Measurements from ENCODE around the gene ZFX.
"Not testable (repeated sequence)": the region's sequence is repeated elsewhere in the genome, so short reads cannot be mapped to it uniquely, and the experiment has no call there.

ZFX gene

DNA sequence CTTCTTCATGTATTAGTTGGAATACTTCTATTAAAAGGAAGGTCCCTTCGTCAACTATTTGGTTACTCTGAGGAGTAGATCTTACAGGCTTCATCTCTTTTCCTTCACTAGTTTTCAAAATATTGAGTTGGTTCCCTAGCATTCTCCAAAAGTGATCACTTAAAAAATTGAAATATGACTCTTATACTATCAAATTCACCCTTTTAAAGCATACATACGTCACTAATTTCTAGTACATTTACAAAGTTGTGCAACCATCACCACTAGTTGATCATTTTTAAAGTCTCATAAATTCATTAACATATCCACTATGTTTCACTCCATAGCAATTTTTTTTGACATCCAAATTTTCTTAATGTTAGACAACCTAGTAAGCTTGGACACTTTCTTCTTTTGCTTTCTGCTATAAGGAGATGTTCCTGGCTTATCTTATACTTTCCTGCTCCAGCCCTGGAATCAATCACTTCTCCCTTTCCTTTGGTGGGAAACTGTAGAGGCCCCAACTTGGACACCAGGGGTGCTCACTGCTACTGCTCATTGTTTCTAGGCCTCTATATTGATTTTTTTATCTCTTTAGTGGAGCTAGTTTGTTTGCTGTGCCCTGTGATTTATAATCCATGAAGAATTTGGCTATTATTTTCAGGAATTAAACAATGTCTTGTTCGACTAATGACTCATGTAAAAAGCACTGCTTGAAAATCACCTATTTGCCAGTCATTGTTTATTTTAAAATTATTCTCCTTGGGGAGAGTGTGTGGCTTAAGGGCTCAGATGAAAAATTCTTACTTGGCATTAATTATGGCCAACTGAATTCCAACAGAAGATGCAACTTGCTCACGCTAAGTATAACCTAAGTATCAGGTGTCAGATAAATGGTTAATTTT, 4.0 kb upstream of the ZFX start:
- in situ Hi-C loops (cut with HindIII; ENCODE audit: low pct_unique_long_range_greater_than_20kb, low sequenced_read_pairs): no loop called here
- no peak for DNase-seq (ENCODE audit: low read depth in 1 of 2, low spot score in 1 of 2)
- no peak for TF ChIP-seq JUND (IDR thresholded peaks at IDR 0.05; ENCODE audit: low read depth)

DNA sequence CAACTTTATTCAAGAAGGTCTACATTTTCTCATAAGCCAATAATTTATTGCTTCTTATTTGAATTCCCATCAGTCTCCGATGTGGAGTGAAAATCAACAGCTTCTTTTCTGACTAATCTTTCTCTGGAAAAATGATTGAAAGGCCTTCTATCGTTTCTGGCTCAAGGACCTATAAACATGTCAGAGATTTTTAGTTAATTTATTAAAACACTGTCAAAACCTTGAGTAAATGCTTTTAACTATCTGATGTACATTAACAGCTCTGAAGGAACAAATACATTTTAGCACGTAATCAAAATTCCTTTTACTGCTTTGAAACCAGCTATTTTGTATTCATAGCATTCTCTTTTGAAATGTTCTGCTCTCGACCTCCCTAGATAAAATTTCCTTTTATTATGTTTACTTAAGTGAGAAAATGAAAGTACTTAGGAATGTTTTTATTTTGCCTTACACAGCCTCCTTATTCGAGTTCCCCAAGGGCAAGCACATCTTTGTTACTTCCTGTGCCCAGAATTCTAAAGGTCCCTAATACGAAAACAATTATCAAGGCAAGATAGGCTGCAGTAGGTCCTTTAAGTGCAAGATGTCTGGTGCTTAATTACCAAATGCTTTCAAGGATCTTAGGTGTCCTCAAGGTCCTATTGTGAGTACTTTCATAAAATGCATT, 3.1 kb upstream of the ZFX start:
- in situ Hi-C loops (cut with HindIII; ENCODE audit: low pct_unique_long_range_greater_than_20kb, low sequenced_read_pairs): no loop called here
- no peak for TF ChIP-seq JUND (IDR thresholded peaks at IDR 0.05; ENCODE audit: low read depth)
- no peak for DNase-seq (ENCODE audit: low read depth in 1 of 2, low spot score in 1 of 2)

DNA sequence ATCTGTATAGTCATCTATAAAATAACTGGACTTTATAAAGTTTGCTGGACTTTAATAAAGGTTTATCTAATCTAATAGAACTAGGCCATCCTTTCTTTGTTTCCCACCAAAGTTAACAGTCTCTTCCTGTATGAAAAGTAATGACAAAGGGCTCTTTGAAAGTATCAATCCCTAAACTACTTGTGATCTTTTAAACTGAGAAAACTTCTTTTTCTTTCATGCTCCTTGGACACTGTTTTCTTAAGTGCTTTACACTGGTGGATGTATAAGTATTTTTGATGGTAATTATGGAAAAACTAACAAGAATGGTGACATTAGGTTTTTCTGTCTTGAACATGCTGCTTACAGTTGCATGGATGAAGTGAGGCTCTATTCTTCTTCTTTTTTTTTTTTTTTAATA, 2.4 kb upstream of the ZFX start:
- DNase-seq (ENCODE audit: low read depth in 1 of 2, low spot score in 1 of 2): no peak
- in situ Hi-C loops (cut with HindIII; ENCODE audit: low pct_unique_long_range_greater_than_20kb, low sequenced_read_pairs): no loop called here
- no peak for TF ChIP-seq JUND (IDR thresholded peaks at IDR 0.05; ENCODE audit: low read depth)

DNA sequence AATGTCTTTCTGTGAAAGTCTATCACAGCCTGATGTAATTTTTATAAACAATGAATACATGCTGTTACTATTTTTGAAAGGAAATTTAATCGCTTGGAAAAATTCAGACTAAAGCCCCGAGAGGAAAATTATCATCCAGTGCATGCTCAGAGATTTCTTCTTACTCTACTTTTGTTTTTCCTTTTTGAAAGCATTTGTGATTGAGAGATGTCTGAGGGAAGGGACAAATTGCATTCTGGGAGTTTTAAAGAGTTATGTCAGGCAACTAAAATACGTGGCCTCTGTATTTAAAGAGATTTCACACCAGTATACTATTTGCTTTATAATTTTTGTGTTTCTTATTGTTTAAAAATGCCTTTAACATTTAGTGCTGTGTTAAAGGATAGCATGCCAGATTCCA, 1.4 kb upstream of the ZFX start:
- DNase-seq (ENCODE audit: low read depth in 1 of 2, low spot score in 1 of 2): no peak
- TF ChIP-seq JUND (IDR thresholded peaks at IDR 0.05; ENCODE audit: low read depth): no peak
- in situ Hi-C loops (cut with HindIII; ENCODE audit: low pct_unique_long_range_greater_than_20kb, low sequenced_read_pairs): no loop called here

DNA sequence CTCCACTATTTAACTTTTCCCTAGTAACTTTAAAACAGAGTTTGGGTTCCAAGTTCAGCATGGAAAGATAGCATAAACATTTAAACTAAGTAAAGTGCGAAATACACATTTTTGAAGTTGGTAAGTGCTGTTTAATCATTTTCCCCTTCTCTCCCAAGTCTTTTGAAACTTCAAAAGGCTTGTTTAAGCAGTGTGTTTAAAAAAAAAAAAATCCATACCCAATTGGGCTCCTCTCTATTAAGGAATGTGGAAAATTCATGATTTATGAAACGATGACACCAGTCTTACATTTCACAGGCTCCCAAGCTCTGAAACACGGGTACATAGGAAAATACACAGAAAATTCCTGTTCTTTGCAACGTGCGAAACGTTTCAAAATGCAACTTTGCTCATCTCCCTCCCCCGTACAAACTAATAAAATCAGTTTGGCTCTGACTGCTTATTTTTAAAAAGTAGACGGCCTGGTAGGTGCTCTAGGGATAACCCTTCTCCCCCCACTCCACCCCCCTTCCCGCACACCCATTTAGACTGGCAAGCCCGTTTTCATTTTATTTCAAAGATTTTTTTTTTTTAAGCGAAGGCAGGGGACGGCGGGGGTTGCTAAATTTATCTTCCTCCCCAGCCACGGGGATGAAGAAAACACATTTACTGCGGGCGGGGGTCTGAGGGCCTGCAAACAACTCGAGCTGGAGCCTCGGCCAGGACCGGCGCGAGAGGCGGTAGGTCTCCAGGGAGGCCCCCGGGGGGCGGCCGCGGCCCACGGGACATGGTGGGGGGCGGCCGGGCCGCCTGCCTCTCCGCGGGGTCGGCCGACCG, 786 bp upstream of the ZFX start:
- no peak for DNase-seq (ENCODE audit: low read depth in 1 of 2, low spot score in 1 of 2)
- in situ Hi-C loops (cut with HindIII; ENCODE audit: low pct_unique_long_range_greater_than_20kb, low sequenced_read_pairs): no loop called here
- no peak for TF ChIP-seq JUND (IDR thresholded peaks at IDR 0.05; ENCODE audit: low read depth)

DNA sequence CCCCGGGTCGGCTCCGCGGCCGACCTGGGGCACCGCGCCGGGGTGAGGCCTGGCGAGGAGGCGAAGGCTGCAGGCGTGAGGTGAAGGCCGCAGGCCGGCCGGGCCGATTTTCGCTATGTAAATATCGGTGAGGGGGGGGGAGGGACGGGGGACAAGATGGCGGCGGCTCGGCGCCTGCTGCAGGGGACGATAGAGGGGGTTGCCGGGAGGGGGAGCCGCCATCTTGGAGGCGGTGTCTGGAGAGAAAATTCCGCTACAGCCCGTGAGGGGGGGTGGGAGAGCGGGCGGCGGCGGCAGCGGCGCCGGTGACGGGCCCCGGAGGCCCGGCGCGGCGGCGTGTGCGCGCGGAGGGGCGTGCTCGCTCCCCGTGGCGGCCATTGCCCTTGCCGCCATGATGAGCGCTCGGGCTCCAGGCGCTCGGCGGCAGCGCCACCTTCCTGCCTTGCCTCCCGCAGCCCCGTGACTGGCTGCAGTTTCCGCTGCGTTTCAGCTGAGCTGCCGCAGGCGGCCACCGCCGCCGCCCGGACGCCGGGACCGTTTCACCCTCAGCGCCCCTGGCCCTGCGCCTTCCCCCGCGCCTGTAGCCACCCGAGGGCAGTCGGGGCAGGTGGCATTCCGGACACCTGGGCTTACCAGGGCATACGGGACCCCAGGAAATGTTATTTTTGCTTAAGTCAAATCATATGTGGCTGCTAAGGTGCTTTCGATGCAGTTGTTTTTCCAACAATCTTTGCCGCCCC, 692 bp downstream of the ZFX start:
- in situ Hi-C loops (cut with HindIII; ENCODE audit: low pct_unique_long_range_greater_than_20kb, low sequenced_read_pairs): no loop called here
- no peak for TF ChIP-seq JUND (IDR thresholded peaks at IDR 0.05; ENCODE audit: low read depth)
- DNase-seq (ENCODE audit: low read depth in 1 of 2, low spot score in 1 of 2): peak; percentile 64 to 93

DNA sequence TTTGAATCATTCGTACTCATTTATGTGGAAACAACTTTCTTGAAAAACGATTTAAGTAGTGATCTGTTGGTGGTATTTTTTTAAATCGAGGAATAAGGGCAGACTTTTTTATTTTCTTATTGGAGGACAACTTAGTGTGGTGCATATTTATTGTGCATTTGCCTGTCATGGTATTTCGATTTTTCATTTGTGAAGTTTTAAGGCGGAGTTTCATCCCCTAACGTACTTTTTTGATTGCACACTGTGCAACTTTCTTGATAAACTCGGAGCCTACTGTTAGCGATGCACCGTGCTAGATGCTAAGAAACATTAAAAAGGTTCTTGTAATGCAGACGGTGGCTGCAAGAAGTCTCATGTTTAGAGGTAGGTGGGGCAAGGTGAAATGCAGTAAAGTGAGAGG, 1.4 kb downstream of the ZFX start:
- no peak for DNase-seq (ENCODE audit: low read depth in 1 of 2, low spot score in 1 of 2)
- in situ Hi-C loops (cut with HindIII; ENCODE audit: low pct_unique_long_range_greater_than_20kb, low sequenced_read_pairs): no loop called here

DNA sequence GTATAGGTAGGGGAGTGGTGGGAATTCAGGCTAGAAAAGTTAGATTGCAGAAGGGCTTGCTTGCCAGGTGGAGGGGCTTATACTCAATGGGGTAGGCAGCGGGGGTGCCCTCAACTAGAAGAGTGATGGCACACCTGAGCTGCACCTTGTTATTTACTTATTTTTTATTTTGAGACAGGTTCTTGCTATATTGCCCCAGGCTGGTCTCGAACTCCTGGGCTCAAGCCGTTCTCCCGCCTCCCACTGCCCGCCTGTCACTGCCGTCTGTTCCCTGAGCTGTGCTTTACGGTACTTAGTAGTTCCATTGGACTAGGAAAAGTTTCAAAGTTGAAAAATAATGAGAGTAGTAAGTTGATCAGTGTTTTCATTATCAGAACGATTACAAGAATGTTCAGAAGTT, 2.0 kb downstream of the ZFX start:
- no peak for DNase-seq (ENCODE audit: low read depth in 1 of 2, low spot score in 1 of 2)
- TF ChIP-seq JUND (IDR thresholded peaks at IDR 0.05; ENCODE audit: low read depth): no peak
- in situ Hi-C loops (cut with HindIII; ENCODE audit: low pct_unique_long_range_greater_than_20kb, low sequenced_read_pairs): no loop called here

More for the DNA sequence above, 1.4 kb downstream of the ZFX start:
- no peak for TF ChIP-seq JUND (IDR thresholded peaks at IDR 0.05; ENCODE audit: low read depth)

DNA sequence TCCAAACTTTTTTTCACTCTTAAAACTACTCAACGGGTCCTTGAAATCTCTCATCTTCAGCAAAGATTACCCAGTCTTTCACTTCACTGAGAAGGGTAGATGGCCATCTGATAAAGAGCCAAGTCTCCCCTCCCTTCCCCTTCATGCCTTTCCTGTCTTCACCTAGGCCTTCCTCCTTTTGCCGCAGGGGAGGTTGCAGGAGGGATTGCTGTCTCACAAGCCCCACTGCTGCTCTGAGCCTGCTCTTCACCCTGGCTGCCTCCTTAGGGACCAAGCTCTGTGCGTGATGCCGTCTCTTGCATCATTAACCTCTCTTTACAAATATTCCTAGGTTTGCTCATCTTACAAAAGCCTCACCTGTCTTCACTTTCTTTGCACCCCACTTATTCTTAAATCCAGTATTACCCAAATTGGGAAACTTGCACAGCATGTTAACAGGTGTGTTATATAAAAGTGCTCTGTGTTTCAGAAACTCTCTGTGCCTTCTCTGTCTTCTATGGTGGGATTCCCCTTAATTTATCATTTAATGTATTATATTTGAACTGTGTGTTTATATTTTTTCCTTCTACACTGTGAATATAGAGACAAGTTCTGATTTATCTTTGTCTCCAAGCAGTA, 3.8 kb downstream of the ZFX start:
- no peak for TF ChIP-seq JUND (IDR thresholded peaks at IDR 0.05; ENCODE audit: low read depth)
- DNase-seq (ENCODE audit: low read depth in 1 of 2, low spot score in 1 of 2): peak in 1 of 2 experiments; percentile 54
- in situ Hi-C loops (cut with HindIII; ENCODE audit: low pct_unique_long_range_greater_than_20kb, low sequenced_read_pairs): no loop called here

DNA sequence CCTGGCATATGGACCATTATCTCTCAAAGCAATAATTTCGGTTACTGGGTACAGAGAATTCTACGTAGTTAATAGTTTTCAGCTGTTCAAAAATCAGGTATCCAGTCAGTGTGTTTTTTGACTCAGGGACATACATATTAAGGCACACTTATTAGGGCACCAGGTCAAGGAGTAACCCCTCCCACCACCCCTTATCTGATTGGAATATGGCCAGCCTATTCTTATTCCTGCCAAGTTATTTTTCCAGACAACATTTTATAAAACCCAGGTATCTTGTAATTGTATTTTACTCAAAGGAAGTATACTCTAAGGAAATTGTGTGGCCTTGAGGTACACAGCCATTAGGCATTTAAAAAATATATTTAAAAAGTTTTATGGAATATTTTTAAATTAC, 4.3 kb downstream of the ZFX start:
- in situ Hi-C loops (cut with HindIII; ENCODE audit: low pct_unique_long_range_greater_than_20kb, low sequenced_read_pairs): no loop called here
- no peak for TF ChIP-seq JUND (IDR thresholded peaks at IDR 0.05; ENCODE audit: low read depth)
- DNase-seq (ENCODE audit: low read depth in 1 of 2, low spot score in 1 of 2): no peak

DNA sequence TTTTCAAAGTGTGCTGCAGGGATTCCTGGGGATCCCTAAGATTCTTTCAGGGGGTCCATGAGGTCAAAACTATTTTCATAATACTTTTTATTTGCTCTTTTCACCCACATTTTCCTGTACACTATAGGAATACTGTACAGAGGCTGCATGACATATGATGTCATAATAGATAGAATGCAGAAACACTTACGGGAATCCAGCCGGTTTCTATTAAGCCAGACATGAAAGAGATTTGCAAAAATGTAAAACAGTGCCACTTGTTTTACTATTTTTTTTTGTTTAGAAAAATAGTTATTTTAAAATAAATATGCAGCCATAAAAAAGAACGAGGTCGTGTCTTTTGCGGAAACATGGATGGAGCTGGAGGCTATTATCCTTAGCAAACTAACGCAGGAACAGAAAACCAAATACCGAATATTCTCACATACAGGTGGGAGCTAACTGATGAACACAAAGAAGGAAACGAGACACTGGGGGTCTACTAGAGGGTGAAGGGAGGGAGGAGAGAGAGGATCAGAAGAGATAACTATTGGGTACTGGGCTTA, 5.0 kb downstream of the ZFX start:
- no peak for TF ChIP-seq JUND (IDR thresholded peaks at IDR 0.05; ENCODE audit: low read depth)
- DNase-seq (ENCODE audit: low read depth in 1 of 2, low spot score in 1 of 2): no peak
- in situ Hi-C loops (cut with HindIII; ENCODE audit: low pct_unique_long_range_greater_than_20kb, low sequenced_read_pairs): no loop called here

DNA sequence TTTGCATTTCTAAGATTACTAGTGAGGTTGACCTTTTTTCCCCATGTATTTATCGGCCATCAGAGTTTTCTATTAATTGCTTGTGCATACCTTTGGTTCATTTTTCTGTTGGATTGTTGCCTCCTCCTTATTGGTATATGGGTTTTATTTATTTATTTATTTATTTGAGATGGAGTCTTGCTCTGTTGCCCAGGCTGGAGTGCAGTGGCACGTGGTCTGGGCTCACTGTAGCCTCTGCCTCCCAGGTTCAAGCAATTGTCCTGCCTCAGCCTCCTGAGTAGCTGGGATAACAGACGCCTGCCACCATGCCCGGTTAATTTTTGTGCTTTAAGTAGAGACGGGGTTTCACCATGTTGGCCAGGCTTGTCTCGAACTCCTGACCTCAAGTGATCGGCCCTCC, 6.2 kb downstream of the ZFX start:
- in situ Hi-C loops (cut with HindIII; ENCODE audit: low pct_unique_long_range_greater_than_20kb, low sequenced_read_pairs): not testable (repeated sequence)

More for the DNA sequence above, 6.2 kb downstream of the ZFX start:
- not testable (repeated sequence) for DNase-seq (ENCODE audit: low read depth in 1 of 2, low spot score in 1 of 2)
